ENCODE measurements around the gene WSCD1. TPM values are rescaled to one million over a fixed set of nuclear protein-coding genes. Genes with fewer than 3 reads are reported as not detected.
A peak's percentile ranks its signal among the peaks of the same experiment; 100 is the strongest.

Gene WSCD1
- total and polyA plus RNA-seq, 2 donors (not counting 3 experiments of a cell fraction or from before 2014, with no cell fraction given), result 21.5 to 49.4 TPM

- Histone ChIP-seq H3K36me3 (ENCODE audit: control insufficient read depth in 2 of 2, extremely low read depth in 1 of 2, insufficient read depth in 2 of 2, low read length in 2 of 2) (peaks cover 0 to 24% of the 10 kb centered on the region in 2 experiments), H3K4me1 (ENCODE audit: control insufficient read depth, extremely low read depth, insufficient read depth, low read length) (peaks cover 41% of the 10 kb centered on the region), H2AFZ (ENCODE audit: low read depth, low read length) (no peak overlapping the region), H3K9ac (replicated peaks; ENCODE audit: extremely low read depth, insufficient read depth, low read length) (peak overlapping the region; percentile 44), H3K9me3 (replicated peaks; ENCODE audit: control insufficient read depth, insufficient read depth, low read length) (no peaks in the 10 kb centered on the region), H3K27ac (ENCODE audit: insufficient read depth, low read depth, low read length) (peak overlapping the region; percentile 91), H3K4me2 (ENCODE audit: insufficient read depth, low read length) (peak overlapping the region; percentile 37), H3K4me3 (replicated peaks in 1 of 3; ENCODE audit: insufficient read depth in 1 of 3, low read depth in 1 of 3, low read length in 3 of 3) (no peak overlapping the region), H3K27me3 (ENCODE audit: control insufficient read depth in 2 of 2, insufficient read depth in 2 of 2, low read length in 2 of 2) (no peaks in the 10 kb centered on the region), H3K9me1 (replicated peaks; ENCODE audit: control insufficient read depth, extremely low read depth, insufficient read depth, low read length) (no peaks in the 10 kb centered on the region), H3K79me2 (ENCODE audit: control insufficient read depth, insufficient read depth, low read length) (no peaks in the 10 kb centered on the region), H4K20me1 (replicated peaks; ENCODE audit: control insufficient read depth, extremely low read depth, insufficient read depth, low read length) (no peaks in the 10 kb centered on the region)
- no peak for FAIRE-seq
- POLR2A ChIA-PET, result no interaction called here
- peak; percentile 94 for DNase-seq (ENCODE audit: low read depth, low spot score)
- dilution Hi-C loops (cut with MboI; ENCODE audit: extremely low pct_ligation_motif_present, low sequenced_read_pairs), result no loop called here
- CTCF ChIA-PET, result interaction anchor here (1.0 to 1.7 kb wide), 3 partner anchors 8 to 228 kb away, joined by 3 to 8 read pairs (median 4); no protein-coding TSS in a partner anchor
- intact Hi-C loops (cut with micrococcal nuclease), result loop anchor here (1.0 kb wide), 4 partner anchors 29 to 228 kb away; partner anchors contain the start of gene WSCD1
- TF ChIP-seq POLR2AphosphoS5 (IDR thresholded peaks at IDR 0.05; ENCODE audit: insufficient read depth, low read depth, low read length) (no peak), CTCF (IDR thresholded peaks at IDR 0.05; ENCODE audit: extremely low read depth in 1 of 2, insufficient read depth in 1 of 2, low read depth in 1 of 2, low read length in 2 of 2) (no peak), GATA2 (IDR thresholded peaks at IDR 0.05; ENCODE audit: insufficient read depth, insufficient read length, low read depth, low read length) (no peak), MYC (IDR thresholded peaks at IDR 0.05; ENCODE audit: low read depth, low read length) (no peak), EZH2 (IDR thresholded peaks at IDR 0.05; ENCODE audit: borderline replicate concordance, low read depth, low read length, severe bottlenecking) (no peak), MAX (IDR thresholded peaks at IDR 0.05; ENCODE audit: insufficient read depth, insufficient read length) (no peak), JUN (IDR thresholded peaks at IDR 0.05; ENCODE audit: borderline replicate concordance, insufficient read depth, insufficient read length, low read depth) (peak; percentile 11)
- no TSS peak for BruUV-seq (replicated peaks)
Observed at GRCh38 chr17:6098823-6099180, 28.6 kb downstream of the WSCD1 start.

Measured in endothelial cell of umbilical vein (primary cell).